HUES48 (cell line): ENCODE data around the gene PTPN1.
"Not testable (repeated sequence)": the region's sequence is repeated elsewhere in the genome, so short reads cannot be mapped to it uniquely, and the experiment has no call there.

ENCODE experiments used
- H3K27ac ChIP-seq: one replicate; pipeline ENCODE4 v1.7.0; 2013; ENCODE audit warnings: low read depth, low read length, inconsistent platforms
- H3K27me3 ChIP-seq: 2 replicates; pipeline ENCODE4 v1.6.1; 2013; ENCODE audit warnings: mild to moderate bottlenecking, low read length; ENCODE audit not compliant: control insufficient read depth, insufficient read depth
- H3K36me3 ChIP-seq: 2 replicates; pipeline ENCODE4 v1.6.1; 2013; ENCODE audit warnings: low read length; ENCODE audit not compliant: control insufficient read depth, insufficient read depth
- H3K4me1 ChIP-seq: 2 replicates; pipeline ENCODE4 v1.6.1; 2013; ENCODE audit warnings: mild to moderate bottlenecking, low read length; ENCODE audit not compliant: control insufficient read depth, insufficient read depth
- H3K4me3 ChIP-seq: 2 replicates; pipeline ENCODE4 v1.5.1; 2013; ENCODE audit warnings: mild to moderate bottlenecking, low read depth, low read length
- H3K9ac ChIP-seq: 2 replicates; pipeline ENCODE4 v1.6.1; 2013; ENCODE audit warnings: mild to moderate bottlenecking, low read depth, low read length, moderate library complexity
- H3K9me3 ChIP-seq: 2 replicates; pipeline ENCODE4 v1.6.1; 2013; ENCODE audit warnings: low read length; ENCODE audit not compliant: control insufficient read depth, insufficient read depth

PTPN1 gene

DNA sequence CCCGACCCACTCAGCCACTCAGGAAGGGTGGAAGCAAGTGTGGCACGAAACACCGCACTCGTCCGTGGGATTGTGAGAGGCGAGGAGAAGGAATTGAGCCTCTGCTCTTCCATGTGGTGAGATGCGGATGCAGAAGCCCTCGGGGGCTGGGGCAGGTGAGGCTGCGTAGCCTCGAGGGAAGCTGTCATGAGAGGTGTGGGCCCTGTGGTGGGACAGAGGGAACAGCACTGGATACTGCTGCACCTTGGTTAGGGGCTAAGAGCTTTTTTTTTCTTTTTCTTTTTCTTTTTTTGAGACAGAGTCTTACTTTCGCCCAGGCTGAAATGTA lies 86.5 kb downstream of the PTPN1 start:
- Histone ChIP-seq H3K4me3 (no peak overlapping the region), H3K9ac (no peak overlapping the region), H3K9me3 (no peaks in the 10 kb centered on the region), H3K27me3 (no peaks in the 10 kb centered on the region), H3K27ac (no peak overlapping the region), H3K36me3 (no peaks in the 10 kb centered on the region), H3K4me1 (no peaks in the 10 kb centered on the region)

GRCh38 chr20:50597406-50597969 lies 87.3 kb downstream of the PTPN1 start:
- no peak overlapping the region for H3K4me3 ChIP-seq

GRCh38 chr20:50598074-50598473 lies 87.9 kb downstream of the PTPN1 start:
- H3K9ac ChIP-seq: no peak overlapping the region
- H3K27ac ChIP-seq: no peak overlapping the region
- no peaks in the 10 kb centered on the region for H3K36me3 ChIP-seq
- no peaks in the 10 kb centered on the region for H3K4me1 ChIP-seq
- no peaks in the 10 kb centered on the region for H3K9me3 ChIP-seq
- no peak overlapping the region for H3K4me3 ChIP-seq
- H3K27me3 ChIP-seq: no peaks in the 10 kb centered on the region

More at GRCh38 chr20:50597406-50597969, 87.3 kb downstream of the PTPN1 start:
- Histone ChIP-seq H3K36me3 (no peaks in the 10 kb centered on the region), H3K4me1 (no peaks in the 10 kb centered on the region), H3K9ac (no peak overlapping the region), H3K9me3 (no peaks in the 10 kb centered on the region), H3K27me3 (no peaks in the 10 kb centered on the region), H3K27ac (no peak overlapping the region)

GRCh38 chr20:50598768-50599167 lies 88.6 kb downstream of the PTPN1 start:
- not testable (repeated sequence) for H3K9ac ChIP-seq, H3K27me3 ChIP-seq, H3K9me3 ChIP-seq, H3K4me3 ChIP-seq, H3K27ac ChIP-seq, H3K4me1 ChIP-seq, H3K36me3 ChIP-seq

DNA sequence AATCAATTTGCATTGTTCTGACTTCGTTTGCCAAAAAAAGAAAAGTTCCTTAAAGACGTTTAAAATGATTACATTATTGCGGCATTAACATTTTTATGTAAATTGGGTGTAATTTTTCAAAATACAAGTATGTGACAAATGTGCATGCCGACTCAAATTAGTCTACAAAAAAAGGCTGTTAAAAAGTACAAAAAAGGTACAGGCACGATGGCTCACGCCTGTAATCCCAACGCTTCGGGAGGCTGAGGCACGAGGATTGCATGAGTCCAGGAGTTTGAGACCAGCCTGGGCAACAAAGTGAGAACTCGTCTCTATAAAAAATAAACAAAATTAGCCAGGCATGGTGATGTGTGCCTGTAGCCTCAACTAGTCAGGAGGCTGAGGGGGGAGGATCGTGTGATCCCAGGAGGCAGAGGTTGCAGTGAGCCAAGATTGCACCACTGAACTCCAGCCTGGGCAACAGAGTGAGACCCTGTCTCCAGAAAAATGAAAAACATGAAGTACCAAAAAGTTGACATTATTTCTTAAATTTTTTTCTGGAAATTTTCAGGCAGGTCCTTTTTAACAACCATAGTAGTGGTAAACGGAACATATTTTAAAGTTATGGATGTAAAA lies 90.2 kb downstream of the PTPN1 start:
- Histone ChIP-seq H3K9me3 (no peaks in the 10 kb centered on the region), H3K27me3 (no peaks in the 10 kb centered on the region), H3K27ac (no peak overlapping the region), H3K4me1 (no peaks in the 10 kb centered on the region), H3K9ac (no peak overlapping the region), H3K4me3 (no peak overlapping the region), H3K36me3 (no peaks in the 10 kb centered on the region)

GRCh38 chr20:50601511-50602431 lies 91.6 kb downstream of the PTPN1 start:
- Histone ChIP-seq H3K4me1 (no peaks in the 10 kb centered on the region), H3K36me3 (no peaks in the 10 kb centered on the region), H3K9ac (no peak overlapping the region), H3K4me3 (no peak overlapping the region), H3K27me3 (no peaks in the 10 kb centered on the region), H3K27ac (no peak overlapping the region), H3K9me3 (no peaks in the 10 kb centered on the region)

DNA sequence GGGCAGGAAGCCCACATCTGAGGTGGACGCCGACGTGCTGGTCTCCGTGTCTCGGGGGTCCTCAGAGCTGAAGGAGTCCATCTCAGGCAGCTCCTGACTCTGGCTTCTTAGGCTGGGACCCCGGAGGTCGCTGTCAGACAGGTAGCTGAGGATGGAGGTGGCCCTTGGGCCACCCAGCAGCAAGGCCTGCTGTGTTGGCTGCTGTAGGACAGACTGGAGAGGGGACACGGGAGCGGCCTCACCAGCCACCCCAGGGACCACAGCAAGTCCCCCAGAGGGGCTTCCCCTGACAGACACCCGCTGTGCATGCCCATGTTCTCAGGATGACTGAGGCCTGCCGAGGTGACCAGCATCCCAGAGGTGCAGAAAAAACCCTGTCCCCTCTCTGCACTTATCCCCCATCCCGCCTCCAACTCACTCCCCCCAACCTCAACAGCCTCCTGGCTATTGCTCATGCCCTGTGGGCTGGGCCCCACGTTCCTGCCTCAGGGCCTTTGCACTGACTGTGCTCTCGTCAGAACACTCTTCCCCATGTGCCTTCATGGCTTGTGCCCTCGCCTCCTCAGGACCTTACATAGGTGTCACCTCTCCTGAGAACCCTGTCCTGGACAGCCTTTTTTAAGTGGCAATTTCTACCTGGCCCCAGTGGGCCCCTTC lies 92.4 kb downstream of the PTPN1 start:
- no peak overlapping the region for H3K27ac ChIP-seq

DNA sequence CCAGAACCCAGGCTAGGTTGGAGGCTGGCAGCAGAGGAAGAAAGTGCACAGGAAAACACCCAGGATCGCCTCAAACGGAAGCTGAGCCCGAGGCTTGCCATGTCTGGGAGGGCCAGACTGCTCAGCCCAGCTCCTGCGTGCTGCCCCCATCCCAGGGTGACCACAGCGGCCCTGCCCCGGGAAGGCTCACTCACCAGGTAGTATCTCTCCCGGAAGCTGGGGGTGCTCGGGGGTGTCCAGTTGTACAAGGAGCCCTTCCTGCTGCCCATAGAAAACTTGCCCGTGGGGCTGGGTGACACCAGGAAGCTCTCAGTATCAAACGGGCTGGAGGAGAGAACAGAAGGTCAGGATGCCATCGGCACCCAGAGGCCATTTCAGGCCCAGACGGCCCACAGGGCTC lies 94.3 kb downstream of the PTPN1 start:
- H3K27me3 ChIP-seq: no peaks in the 10 kb centered on the region
- no peaks in the 10 kb centered on the region for H3K4me1 ChIP-seq
- no peaks in the 10 kb centered on the region for H3K9me3 ChIP-seq
- no peaks in the 10 kb centered on the region for H3K36me3 ChIP-seq
- no peak overlapping the region for H3K4me3 ChIP-seq
- no peak overlapping the region for H3K9ac ChIP-seq
- H3K27ac ChIP-seq: no peak overlapping the region

More for the DNA sequence above, 92.4 kb downstream of the PTPN1 start:
- no peaks in the 10 kb centered on the region for H3K9me3 ChIP-seq
- H3K4me3 ChIP-seq: no peak overlapping the region
- no peaks in the 10 kb centered on the region for H3K27me3 ChIP-seq
- H3K36me3 ChIP-seq: no peaks in the 10 kb centered on the region
- no peak overlapping the region for H3K9ac ChIP-seq
- no peaks in the 10 kb centered on the region for H3K4me1 ChIP-seq

- no peaks in the 10 kb centered on the region for H3K27me3 ChIP-seq
- no peaks in the 10 kb centered on the region for H3K4me1 ChIP-seq
- H3K27ac ChIP-seq: no peak overlapping the region
- H3K36me3 ChIP-seq: no peaks in the 10 kb centered on the region
- H3K9me3 ChIP-seq: no peaks in the 10 kb centered on the region
- H3K9ac ChIP-seq: no peak overlapping the region
- H3K4me3 ChIP-seq: no peak overlapping the region
Measured at GRCh38 chr20:50605136-50605535, 95.0 kb downstream of the PTPN1 start.

GRCh38 chr20:50607436-50607835 lies 97.3 kb downstream of the PTPN1 start:
- no peaks in the 10 kb centered on the region for H3K27me3 ChIP-seq

More at GRCh38 chr20:50607436-50607835, 97.3 kb downstream of the PTPN1 start:
- Histone ChIP-seq H3K4me1 (peaks cover 4% of the 10 kb centered on the region; the same call in 1 of the 2 replicates), H3K36me3 (no peaks in the 10 kb centered on the region), H3K4me3 (no peak overlapping the region), H3K27ac (no peak overlapping the region), H3K9ac (no peak overlapping the region), H3K9me3 (no peaks in the 10 kb centered on the region)
